HEK293 (cell line): ENCODE data around the gene HOXA3.

Source experiments
- ELK4 ChIP-seq: IDR thresholded peaks from 2 replicates; pipeline ENCODE4 v1.6.1; 2011; ENCODE audit warnings: mild to moderate bottlenecking, low read depth, low read length, borderline replicate concordance
- GLI2 ChIP-seq: fragments of 450-650 bp; formaldehyde crosslinking; IDR thresholded peaks from 2 replicates; pipeline ENCODE4; 2017; ENCODE audit warnings: missing biosample characterization, missing genetic modification characterization, low read depth, borderline replicate concordance
- GLIS1 ChIP-seq: fragments of 450-650 bp; formaldehyde crosslinking; IDR thresholded peaks from 2 replicates; pipeline ENCODE4 v1.5.1; 2016; ENCODE audit warnings: missing biosample characterization, missing genetic modification characterization
- GLIS2 ChIP-seq: fragments of 450-650 bp; formaldehyde crosslinking; IDR thresholded peaks from 2 replicates; pipeline ENCODE4 v1.5.1; 2016; ENCODE audit warnings: missing biosample characterization, missing genetic modification characterization
- PATZ1 ChIP-seq: fragments of 450-650 bp; formaldehyde crosslinking; IDR thresholded peaks from 2 replicates; pipeline ENCODE4 v1.5.1; 2016; ENCODE audit warnings: missing biosample characterization, missing genetic modification characterization
- PRDM10 ChIP-seq: fragments of 450-650 bp; formaldehyde crosslinking; IDR thresholded peaks from 2 replicates; pipeline ENCODE4 v1.5.1; 2016; ENCODE audit warnings: missing biosample characterization, missing genetic modification characterization
- PRDM2 ChIP-seq: fragments of 450-650 bp; formaldehyde crosslinking; IDR thresholded peaks from 2 replicates; pipeline ENCODE4 v1.5.1; 2016; ENCODE audit warnings: missing biosample characterization, missing genetic modification characterization, borderline replicate concordance
- SCRT2 ChIP-seq: fragments of 450-650 bp; formaldehyde crosslinking; IDR thresholded peaks from 2 replicates; pipeline ENCODE4 v1.5.1; 2016; ENCODE audit warnings: missing biosample characterization, missing genetic modification characterization
- ZBTB1 ChIP-seq: fragments of 450-650 bp; formaldehyde crosslinking; IDR thresholded peaks from 2 replicates; pipeline ENCODE4 v1.5.1; 2016; ENCODE audit warnings: missing biosample characterization, missing genetic modification characterization
- ZBTB21 ChIP-seq: fragments of 450-650 bp; formaldehyde crosslinking; IDR thresholded peaks from 2 replicates; pipeline ENCODE4 v1.5.1; 2017; ENCODE audit warnings: missing biosample characterization, missing genetic modification characterization
- ZBTB26 ChIP-seq: fragments of 450-650 bp; formaldehyde crosslinking; optimal IDR thresholded peaks from 2 replicates; pipeline ENCODE3; 2016; ENCODE audit warnings: missing biosample characterization, mild to moderate bottlenecking, missing genetic modification characterization
- ZNF121 ChIP-seq: fragments of 450-650 bp; formaldehyde crosslinking; IDR thresholded peaks from 2 replicates; pipeline ENCODE4 v1.5.1; 2016; ENCODE audit warnings: missing biosample characterization, missing genetic modification characterization
- ZNF169 ChIP-seq: fragments of 450-650 bp; formaldehyde crosslinking; IDR thresholded peaks from 2 replicates; pipeline ENCODE4 v1.5.1; 2016; ENCODE audit warnings: missing biosample characterization, missing genetic modification characterization
- ZNF174 ChIP-seq: fragments of 450-650 bp; formaldehyde crosslinking; IDR thresholded peaks from 2 replicates; pipeline ENCODE4 v1.5.0; 2017; ENCODE audit warnings: missing biosample characterization, mild to moderate bottlenecking, missing genetic modification characterization
- ZNF335 ChIP-seq: fragments of 450-650 bp; formaldehyde crosslinking; conservative IDR thresholded peaks from 2 replicates; pipeline ENCODE4 v1.5.1; 2016; ENCODE audit warnings: missing biosample characterization, missing genetic modification characterization
- ZNF416 ChIP-seq: fragments of 450-650 bp; formaldehyde crosslinking; IDR thresholded peaks from 2 replicates; pipeline ENCODE4 v1.5.1; 2016; ENCODE audit warnings: missing biosample characterization, missing genetic modification characterization
- ZNF548 ChIP-seq: fragments of 450-650 bp; formaldehyde crosslinking; IDR thresholded peaks from 2 replicates; pipeline ENCODE4 v1.5.1; 2016; ENCODE audit warnings: missing biosample characterization, missing genetic modification characterization
- ZNF596 ChIP-seq: fragments of 450-650 bp; IDR thresholded peaks from 2 replicates; pipeline ENCODE4 v1.5.0; 2018; ENCODE audit warnings: missing biosample characterization, mild to moderate bottlenecking, missing genetic modification characterization, moderate library complexity
- ZNF677 ChIP-seq: fragments of 450-650 bp; IDR thresholded peaks from 2 replicates; pipeline ENCODE4 v1.5.0; 2018; ENCODE audit warnings: missing biosample characterization, mild to moderate bottlenecking, missing genetic modification characterization, moderate library complexity
- ZNF776 ChIP-seq: fragments of 450-650 bp; formaldehyde crosslinking; IDR thresholded peaks from 2 replicates; pipeline ENCODE4 v1.5.0; 2017; ENCODE audit warnings: missing biosample characterization, missing genetic modification characterization, borderline replicate concordance
- ZSCAN16 ChIP-seq: fragments of 450-650 bp; formaldehyde crosslinking; IDR thresholded peaks from 2 replicates; pipeline ENCODE4 v1.5.1; 2016; ENCODE audit warnings: missing biosample characterization, missing genetic modification characterization
- ZSCAN18 ChIP-seq: fragments of 450-650 bp; formaldehyde crosslinking; IDR thresholded peaks from 2 replicates; pipeline ENCODE4 v1.5.1; 2016; ENCODE audit warnings: missing biosample characterization, missing genetic modification characterization
- ZSCAN23 ChIP-seq: fragments of 450-650 bp; formaldehyde crosslinking; IDR thresholded peaks from 2 replicates; pipeline ENCODE4 v1.5.1; 2016; ENCODE audit warnings: missing biosample characterization, missing genetic modification characterization

The HOXA3 gene

GRCh38 chr7:27180431-27181420 lies 28.3 kb upstream of the HOXA3 start (continued):
- TF ChIP-seq ZNF121 (tag by site-specific recombination) (no peak), ZNF596 (tag by site-specific recombination) (no peak), ZSCAN18 (tag by site-specific recombination) (no peak), ZSCAN16 (tag by site-specific recombination) (no peak), SCRT2 (tag by site-specific recombination) (no peak), ZNF548 (tag by site-specific recombination) (no peak), GLI2 (tag by site-specific recombination) (no peak), ZNF174 (tag by site-specific recombination) (no peak), ZBTB21 (tag by site-specific recombination) (no peak), PATZ1 (tag by site-specific recombination) (0 out of 2 replicates have a peak, but pooled peaks have one; percentile 32), ZSCAN23 (tag by site-specific recombination) (no peak), ZNF677 (tag by site-specific recombination) (no peak), PRDM2 (tag by site-specific recombination) (no peak), ZNF416 (tag by site-specific recombination) (no peak), GLIS2 (tag by site-specific recombination) (no peak; the same call in 1 of the 2 replicates), GLIS1 (tag by site-specific recombination) (peak; percentile 20), ZBTB26 (tag by site-specific recombination) (no peak), PRDM10 (0 out of 2 replicates have a peak, but pooled peaks have one; percentile 32), ZNF169 (tag by site-specific recombination) (no peak), ZNF776 (tag by site-specific recombination) (no peak), ZBTB1 (tag by site-specific recombination) (no peak), ZNF335 (tag by site-specific recombination) (no peak), ELK4 (no peak)
